Esophagus muscularis mucosa (tissue), 4 donors: ENCODE data around the gene WNT5B.

Source experiments
- EP300 ChIP-seq: sonication (generic); formaldehyde crosslinking; IDR thresholded peaks from one replicate; pipeline ENCODE4 v1.6.1; 2017; ENCODE audit warnings: antibody characterized with exemption
- POLR2A ChIP-seq: fragments of 450-650 bp; IDR thresholded peaks from one replicate; pipeline ENCODE4 v1.6.1; 2017; ENCODE audit warnings: antibody characterized with exemption, moderate library complexity, mild to moderate bottlenecking, low read depth
- POLR2AphosphoS5 ChIP-seq, 2 donors: sonication (generic); formaldehyde crosslinking; IDR thresholded peaks; one replicate each; pipeline ENCODE4 v1.6.1; 2017; ENCODE audit warnings: antibody characterized with exemption in 2 of 2
- TF ChIP-seq, protein P1 (sequence below), 3 experiments: fragments of 200-600 bp in 2 of 3; fragments of 450-650 bp in 1 of 3; sonication (generic) in 2 of 3; IDR thresholded peaks; one replicate each; pipeline ENCODE4 v1.5.1; 2017 to 2019; ENCODE audit warnings: antibody characterized with exemption in 3 of 3, mild to moderate bottlenecking in 2 of 3, moderate library complexity in 1 of 3

DNA sequence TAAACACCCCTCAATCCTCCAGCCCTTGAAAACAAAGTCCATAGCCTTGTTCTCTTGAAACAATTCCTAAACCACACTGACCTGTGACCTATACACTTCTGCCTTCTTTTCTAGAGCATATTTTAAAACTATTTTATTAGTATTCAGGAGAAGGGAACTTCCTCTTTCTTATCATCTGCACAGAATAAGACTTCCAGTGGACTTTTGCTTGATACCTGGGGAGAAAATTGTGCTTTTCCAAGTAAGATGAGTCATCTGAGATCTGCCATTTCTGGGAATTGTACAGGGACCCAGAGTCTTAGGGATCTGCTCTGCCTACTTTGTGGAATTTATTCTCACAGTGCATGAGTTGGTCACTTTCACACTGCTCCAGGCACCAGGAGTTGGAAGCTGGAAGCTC is 10.5 kb upstream of the WNT5B start:
- TF ChIP-seq, protein P1, sequence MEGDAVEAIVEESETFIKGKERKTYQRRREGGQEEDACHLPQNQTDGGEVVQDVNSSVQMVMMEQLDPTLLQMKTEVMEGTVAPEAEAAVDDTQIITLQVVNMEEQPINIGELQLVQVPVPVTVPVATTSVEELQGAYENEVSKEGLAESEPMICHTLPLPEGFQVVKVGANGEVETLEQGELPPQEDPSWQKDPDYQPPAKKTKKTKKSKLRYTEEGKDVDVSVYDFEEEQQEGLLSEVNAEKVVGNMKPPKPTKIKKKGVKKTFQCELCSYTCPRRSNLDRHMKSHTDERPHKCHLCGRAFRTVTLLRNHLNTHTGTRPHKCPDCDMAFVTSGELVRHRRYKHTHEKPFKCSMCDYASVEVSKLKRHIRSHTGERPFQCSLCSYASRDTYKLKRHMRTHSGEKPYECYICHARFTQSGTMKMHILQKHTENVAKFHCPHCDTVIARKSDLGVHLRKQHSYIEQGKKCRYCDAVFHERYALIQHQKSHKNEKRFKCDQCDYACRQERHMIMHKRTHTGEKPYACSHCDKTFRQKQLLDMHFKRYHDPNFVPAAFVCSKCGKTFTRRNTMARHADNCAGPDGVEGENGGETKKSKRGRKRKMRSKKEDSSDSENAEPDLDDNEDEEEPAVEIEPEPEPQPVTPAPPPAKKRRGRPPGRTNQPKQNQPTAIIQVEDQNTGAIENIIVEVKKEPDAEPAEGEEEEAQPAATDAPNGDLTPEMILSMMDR (IDR thresholded peaks at IDR 0.05): no peak
- no peak for TF ChIP-seq POLR2AphosphoS5 (IDR thresholded peaks at IDR 0.05)
- no peak for TF ChIP-seq EP300
- TF ChIP-seq POLR2A: no peak
